HG03442 (cell line): ENCODE data around the gene TIMM10B.
A peak's percentile ranks its signal among the peaks of the same experiment; 100 is the strongest.
"Not testable (repeated sequence)": the region's sequence is repeated elsewhere in the genome, so short reads cannot be mapped to it uniquely, and the experiment has no call there.

Experiments
- ATAC-seq: cut with Tn5 transposase; IDR thresholded peaks from one replicate; pipeline ENCODE4 v1.9.1; 2021; ENCODE audit warnings: mild to moderate bottlenecking, moderate library complexity; ENCODE audit not compliant: unreplicated experiment

Gene TIMM10B

DNA sequence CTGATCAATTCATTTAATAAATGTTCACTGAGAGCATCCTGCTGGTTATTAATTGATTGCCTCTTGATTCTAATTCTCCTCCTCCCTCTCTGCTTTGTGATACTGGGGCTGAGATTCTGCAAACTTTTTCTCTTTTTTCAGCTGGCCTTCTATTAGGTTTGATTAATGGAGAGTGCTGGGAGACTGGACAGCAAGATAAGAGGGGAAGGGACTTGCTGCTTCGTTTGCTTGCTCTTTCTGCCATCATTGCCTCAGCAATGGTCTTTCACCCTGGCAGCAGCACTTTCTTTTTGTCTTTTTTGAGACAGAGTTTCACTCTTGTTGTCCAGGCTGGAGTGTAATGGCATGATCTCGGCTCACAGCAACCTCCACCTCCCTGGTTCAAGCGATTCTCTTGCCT lies 22.9 kb downstream of the TIMM10B start:
- ATAC-seq: no peak

DNA sequence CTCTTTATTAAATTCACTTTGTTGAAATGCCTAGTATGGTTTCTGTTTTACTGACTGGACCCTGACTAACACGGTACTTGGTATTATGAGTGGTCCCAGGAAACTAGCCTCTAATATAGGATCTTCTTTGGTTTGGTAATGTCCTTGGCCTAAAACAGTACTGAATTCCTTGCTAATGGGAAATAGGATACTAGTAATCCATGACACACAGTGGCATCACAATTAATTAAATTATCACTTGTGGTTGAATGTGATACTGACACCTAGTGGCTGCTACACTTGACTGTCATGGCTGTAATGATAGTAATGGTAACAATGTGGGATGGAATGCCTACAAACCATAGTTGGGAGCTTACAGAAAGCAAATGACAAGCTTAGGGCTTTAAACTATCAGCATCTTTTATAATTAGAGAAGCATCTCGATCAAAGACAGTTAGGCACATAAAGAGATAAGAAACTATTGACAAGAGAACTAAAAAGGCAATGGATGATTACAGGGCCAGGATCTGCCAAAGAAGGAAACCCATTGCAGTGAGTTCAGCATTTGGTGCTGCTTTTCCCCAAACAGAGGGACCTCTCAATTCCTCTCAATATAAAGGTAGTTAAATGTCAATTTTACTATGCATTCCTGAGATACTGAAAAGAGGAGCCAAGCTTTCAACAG lies 24.4 kb downstream of the TIMM10B start:
- no peak for ATAC-seq

DNA sequence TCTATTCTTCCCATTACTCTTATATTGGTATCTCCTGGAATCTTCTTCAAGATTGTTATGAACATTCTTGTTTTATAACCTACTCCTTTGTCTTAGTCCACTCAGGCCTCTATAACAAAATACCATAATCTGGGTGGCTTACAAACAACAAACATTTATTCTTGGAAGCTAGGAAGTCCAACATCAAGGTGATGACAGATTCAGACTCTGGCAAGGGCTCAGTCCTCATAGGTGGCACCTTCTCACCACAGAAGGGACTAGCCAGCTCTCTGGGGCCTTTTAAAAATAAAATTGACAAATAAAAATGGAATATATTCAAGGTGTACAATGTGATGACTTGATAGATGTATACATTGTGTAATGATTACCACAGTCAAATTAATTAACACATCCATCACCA lies 35.6 kb downstream of the TIMM10B start:
- ATAC-seq: no peak

DNA sequence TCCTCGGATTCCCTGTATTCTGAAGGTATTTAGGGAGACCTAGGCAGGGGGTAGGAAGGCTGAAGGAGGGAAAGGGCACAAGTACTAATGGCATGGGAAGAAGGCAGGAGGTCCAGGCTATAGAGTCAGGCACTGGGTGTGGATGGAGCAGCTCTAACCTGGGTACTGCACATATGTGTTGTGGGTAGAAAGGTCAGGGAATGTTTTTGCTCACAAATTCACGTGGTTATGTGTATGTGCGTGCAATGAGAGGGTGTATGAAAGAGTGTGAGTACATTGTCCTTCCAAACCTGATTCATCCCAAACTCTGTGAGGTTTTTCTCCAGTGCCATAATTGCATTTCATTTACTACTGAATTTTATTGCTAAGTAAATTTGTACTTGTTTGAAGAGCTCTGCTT lies 39.0 kb downstream of the TIMM10B start:
- no peak for ATAC-seq

DNA sequence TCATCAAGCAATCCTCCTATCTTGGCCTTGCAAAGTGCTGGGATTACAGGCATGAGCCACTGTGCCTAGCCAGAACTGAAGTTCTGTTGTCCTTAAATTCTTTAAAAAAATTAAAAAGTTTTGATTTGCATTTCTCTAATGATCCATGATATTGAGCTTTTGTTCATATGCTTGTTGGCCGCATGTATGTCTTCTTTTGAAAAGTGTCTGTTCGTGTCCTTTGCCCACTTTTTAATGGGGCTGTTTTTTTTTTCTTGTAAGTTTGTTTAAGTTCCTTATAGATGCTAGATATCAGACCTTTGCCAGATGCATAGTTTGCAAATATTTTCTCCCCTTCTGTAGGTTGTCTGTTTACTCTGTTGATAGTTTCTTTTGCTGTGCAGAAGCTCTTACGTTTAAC lies 40.6 kb downstream of the TIMM10B start:
- ATAC-seq: not testable (repeated sequence)

DNA sequence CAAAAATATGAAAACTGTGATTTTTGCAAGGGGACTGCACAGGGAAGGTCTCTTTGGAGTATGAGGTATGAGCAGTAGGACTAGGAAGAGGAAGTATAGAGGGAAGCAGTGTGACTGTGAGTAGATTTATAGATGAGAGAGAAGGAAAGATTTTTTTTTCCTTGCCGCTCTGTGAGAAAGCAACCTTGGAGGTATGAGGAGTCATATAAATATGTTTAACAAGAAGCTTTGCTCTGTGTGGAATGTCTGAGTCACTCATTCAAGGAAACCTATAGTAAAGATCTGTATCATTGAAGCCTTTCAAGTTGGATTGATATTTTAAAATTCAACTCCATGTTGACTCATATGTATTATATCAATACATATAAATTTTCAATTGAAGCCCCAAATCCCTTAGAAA lies 42.0 kb downstream of the TIMM10B start:
- no peak for ATAC-seq

DNA sequence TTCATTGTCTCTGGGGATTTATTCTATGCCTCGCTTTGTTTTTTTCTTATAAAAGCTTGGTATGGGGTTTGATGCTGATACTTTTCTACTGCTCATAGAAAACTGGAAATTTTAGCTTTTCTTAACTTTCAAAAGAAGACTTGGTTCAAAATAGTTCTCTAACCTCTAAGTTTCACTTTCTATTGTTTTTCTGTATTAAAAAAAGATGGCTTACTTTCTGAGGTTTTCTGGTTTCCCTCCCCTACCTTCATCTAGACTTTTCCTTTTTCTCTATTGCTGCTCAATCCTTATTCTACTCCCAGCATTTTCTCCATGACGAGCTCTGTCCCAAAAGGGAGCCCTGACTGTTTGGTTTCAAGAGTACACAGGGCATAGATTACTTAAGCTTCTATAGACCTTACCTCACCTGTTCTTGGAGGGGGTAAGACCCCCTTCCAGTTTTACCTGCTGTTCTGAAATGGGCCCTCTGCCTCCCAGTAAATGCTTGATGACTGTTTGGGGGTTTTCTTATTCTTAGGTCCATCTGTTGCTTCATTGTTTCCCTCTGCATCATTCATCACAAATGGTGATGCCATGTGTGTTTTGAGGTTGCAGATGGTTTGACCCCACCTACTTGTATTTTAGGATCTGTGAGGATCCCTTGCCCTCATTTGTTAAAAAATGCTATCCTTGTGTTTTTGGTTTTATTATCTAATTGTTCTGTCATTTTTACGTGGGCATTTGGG lies 45.3 kb downstream of the TIMM10B start:
- ATAC-seq: peak; percentile 43

DNA sequence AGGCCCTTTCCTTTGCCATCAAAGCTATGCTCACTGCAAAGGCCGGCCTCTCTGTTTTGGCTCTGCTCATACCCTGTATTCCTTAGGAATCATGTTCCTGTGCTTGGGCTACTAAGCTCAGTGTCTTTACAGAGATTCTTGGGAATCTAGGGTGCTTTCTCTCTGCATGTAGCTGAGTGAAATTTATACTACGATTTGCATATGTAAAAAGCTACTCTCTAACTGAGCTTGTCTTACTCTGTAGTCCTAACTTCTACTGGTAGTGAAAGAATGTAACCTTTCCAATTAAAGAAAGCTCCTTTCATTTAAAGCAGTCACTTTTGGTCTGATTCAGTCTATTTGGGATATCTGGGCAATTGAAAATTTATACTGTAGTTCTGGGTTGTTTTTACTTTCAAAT lies 48.0 kb downstream of the TIMM10B start:
- ATAC-seq: no peak

DNA sequence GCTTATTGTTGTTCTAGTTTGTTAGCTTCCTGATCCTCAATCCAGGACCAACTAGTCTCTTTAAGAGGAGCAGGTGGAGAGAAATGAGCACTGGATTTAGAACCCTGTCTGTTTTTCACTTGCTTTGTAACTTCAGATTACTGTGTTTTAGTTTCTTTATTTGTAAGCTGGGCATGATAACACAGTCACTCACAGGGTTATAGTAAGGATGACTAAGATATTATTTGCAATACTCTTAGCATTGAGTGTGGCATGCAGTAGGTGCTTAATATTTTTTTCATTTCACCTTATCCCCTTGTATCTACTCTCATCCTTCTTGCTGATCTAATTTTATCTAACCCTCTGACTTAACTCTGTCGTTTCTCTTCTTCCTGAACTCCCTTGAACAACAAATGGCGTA lies 49.5 kb downstream of the TIMM10B start:
- no peak for ATAC-seq

DNA sequence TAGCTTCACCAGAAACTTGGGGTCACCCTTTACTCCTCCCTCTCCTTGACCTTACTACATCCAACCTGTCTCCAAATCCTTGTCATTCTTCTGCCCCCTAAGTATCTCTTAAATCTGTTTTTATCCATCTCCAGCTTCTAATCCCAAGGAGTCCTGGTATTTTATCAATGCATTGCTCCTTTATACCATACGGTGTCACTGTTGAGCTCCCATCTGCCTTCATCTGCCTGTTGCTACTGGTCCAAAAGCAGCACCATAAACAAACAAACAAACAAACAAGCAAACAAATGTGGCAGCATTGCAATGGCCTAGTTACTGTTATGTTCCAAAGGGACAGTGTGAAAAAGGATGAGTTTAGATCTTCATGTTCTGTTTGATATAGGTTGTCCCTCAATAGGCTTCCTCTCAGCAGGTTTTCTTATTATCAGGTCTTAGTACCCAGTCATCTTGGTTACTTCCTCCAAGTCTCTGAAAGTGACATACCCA lies 50.0 kb downstream of the TIMM10B start:
- peak; percentile 59 for ATAC-seq
